ENCODE data around the gene CREB5.

CREB5 gene

DNA sequence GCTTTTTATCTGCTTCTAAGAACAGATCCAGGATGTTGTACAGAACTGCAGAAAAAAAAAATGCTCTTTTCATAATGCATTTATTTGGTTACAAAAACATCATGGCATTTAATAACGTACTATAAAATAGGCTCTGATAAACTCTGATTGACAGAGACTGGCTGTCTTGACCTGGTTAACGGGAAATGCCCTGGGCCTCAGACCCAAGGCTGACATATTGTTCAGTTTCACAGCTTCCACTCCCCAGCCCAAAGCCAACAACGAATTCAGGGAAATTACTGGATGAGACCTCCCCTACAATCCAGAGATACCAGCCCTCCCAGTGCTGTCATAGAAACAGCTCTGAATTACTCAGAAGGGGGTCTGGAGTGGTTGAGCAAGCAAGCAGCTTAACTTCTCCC lies 260.1 kb downstream of the CREB5 start:
- ATAC-seq (ENCODE audit: insufficient read depth, low read depth) (no peak), DNase-seq (no peak)
- no peaks in the 10 kb centered on the region for H3K9me3 ChIP-seq (ENCODE audit: insufficient read depth, low read length, severe bottlenecking)
- H3K9ac ChIP-seq (ENCODE audit: low read depth, low read length) = no peak overlapping the region
- TF ChIP-seq EZH2 (IDR thresholded peaks at IDR 0.05; ENCODE audit: borderline replicate concordance, low read depth, low read length, severe bottlenecking) = no peak
- TF ChIP-seq, protein P1, sequence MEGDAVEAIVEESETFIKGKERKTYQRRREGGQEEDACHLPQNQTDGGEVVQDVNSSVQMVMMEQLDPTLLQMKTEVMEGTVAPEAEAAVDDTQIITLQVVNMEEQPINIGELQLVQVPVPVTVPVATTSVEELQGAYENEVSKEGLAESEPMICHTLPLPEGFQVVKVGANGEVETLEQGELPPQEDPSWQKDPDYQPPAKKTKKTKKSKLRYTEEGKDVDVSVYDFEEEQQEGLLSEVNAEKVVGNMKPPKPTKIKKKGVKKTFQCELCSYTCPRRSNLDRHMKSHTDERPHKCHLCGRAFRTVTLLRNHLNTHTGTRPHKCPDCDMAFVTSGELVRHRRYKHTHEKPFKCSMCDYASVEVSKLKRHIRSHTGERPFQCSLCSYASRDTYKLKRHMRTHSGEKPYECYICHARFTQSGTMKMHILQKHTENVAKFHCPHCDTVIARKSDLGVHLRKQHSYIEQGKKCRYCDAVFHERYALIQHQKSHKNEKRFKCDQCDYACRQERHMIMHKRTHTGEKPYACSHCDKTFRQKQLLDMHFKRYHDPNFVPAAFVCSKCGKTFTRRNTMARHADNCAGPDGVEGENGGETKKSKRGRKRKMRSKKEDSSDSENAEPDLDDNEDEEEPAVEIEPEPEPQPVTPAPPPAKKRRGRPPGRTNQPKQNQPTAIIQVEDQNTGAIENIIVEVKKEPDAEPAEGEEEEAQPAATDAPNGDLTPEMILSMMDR (IDR thresholded peaks at IDR 0.05; ENCODE audit: borderline replicate concordance, extremely low read depth, low read length, poor library complexity, severe bottlenecking) = no peak
- no peak overlapping the region for H3K4me3 ChIP-seq (ENCODE audit: low read depth in 1 of 2, low read length in 2 of 2)
- no peaks in the 10 kb centered on the region for H4K20me1 ChIP-seq (ENCODE audit: insufficient read depth, low read length)
- no peak overlapping the region for H2AFZ ChIP-seq (ENCODE audit: low read depth, low read length)
- no peaks in the 10 kb centered on the region for H3K79me2 ChIP-seq (ENCODE audit: insufficient read depth, low read length)
- H3K27ac ChIP-seq (ENCODE audit: low read length) = no peak overlapping the region
- H3K27me3 ChIP-seq (ENCODE audit: insufficient read depth, low read length, poor library complexity) = peaks cover 3% of the 10 kb centered on the region
- no peak overlapping the region for H3K4me2 ChIP-seq (ENCODE audit: insufficient read depth, low read length)
- no peaks in the 10 kb centered on the region for H3K4me1 ChIP-seq (ENCODE audit: insufficient read depth, low read length)
- no peaks in the 10 kb centered on the region for H3K36me3 ChIP-seq (ENCODE audit: insufficient read depth, low read length)

DNA sequence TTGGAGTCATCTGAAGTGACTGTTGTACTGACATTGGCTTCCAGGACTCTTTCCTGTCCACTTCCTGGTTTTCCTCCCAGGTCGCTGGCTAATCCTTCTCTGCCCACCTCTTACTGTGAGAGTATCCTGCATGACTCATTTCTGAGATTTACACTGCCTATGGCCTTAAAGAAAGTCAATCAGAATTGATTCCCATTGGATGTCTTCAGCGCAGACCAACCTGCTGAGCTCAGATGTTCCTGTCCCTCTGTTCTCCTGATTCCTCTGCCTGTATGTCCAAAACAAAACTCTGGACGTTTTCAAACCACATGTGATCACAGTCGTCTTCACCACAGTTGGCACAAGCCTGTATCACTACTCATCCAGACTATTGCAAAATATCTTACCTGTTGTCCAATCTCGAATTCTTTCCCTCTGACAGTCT lies 262.1 kb downstream of the CREB5 start:
- Histone ChIP-seq H2AFZ (ENCODE audit: low read depth, low read length) (no peak overlapping the region), H4K20me1 (ENCODE audit: insufficient read depth, low read length) (no peaks in the 10 kb centered on the region), H3K4me3 (ENCODE audit: low read depth in 1 of 2, low read length in 2 of 2) (no peak overlapping the region), H3K4me1 (ENCODE audit: insufficient read depth, low read length) (no peaks in the 10 kb centered on the region), H3K9ac (ENCODE audit: low read depth, low read length) (no peak overlapping the region), H3K27ac (ENCODE audit: low read length) (no peak overlapping the region), H3K36me3 (ENCODE audit: insufficient read depth, low read length) (no peaks in the 10 kb centered on the region), H3K79me2 (ENCODE audit: insufficient read depth, low read length) (no peaks in the 10 kb centered on the region), H3K4me2 (ENCODE audit: insufficient read depth, low read length) (no peak overlapping the region), H3K9me3 (ENCODE audit: insufficient read depth, low read length, severe bottlenecking) (no peaks in the 10 kb centered on the region), H3K27me3 (ENCODE audit: insufficient read depth, low read length, poor library complexity) (peaks cover 3% of the 10 kb centered on the region)
- TF ChIP-seq EZH2 (IDR thresholded peaks at IDR 0.05; ENCODE audit: borderline replicate concordance, low read depth, low read length, severe bottlenecking) = no peak
- TF ChIP-seq, protein P1 (IDR thresholded peaks at IDR 0.05; ENCODE audit: borderline replicate concordance, extremely low read depth, low read length, poor library complexity, severe bottlenecking) = no peak
- DNase-seq (no peak), ATAC-seq (ENCODE audit: insufficient read depth, low read depth) (no peak)

DNA sequence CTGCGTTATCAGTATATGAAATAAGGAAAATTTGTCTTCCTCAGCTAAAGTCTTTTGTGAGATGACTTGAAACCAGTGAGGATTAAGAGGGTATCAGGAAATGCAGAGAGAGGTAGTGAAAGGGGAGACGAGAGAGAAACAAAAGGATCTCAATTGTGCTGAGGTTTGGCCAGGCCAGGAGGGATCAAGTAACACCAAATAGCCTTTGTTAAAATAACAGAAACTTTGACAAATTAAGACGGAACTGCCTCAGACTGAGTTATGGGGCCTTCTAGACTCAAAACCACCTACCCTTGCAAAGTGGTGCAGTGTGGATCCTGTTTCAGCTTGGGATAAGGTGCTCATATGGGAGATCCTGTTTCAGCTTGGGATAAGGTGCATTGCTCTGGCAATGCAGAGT lies 263.1 kb downstream of the CREB5 start:
- Histone ChIP-seq H3K27ac (ENCODE audit: low read length) (no peak overlapping the region), H3K27me3 (ENCODE audit: insufficient read depth, low read length, poor library complexity) (no peaks in the 10 kb centered on the region), H3K79me2 (ENCODE audit: insufficient read depth, low read length) (no peaks in the 10 kb centered on the region), H3K4me3 (ENCODE audit: low read depth in 1 of 2, low read length in 2 of 2) (no peak overlapping the region), H3K4me2 (ENCODE audit: insufficient read depth, low read length) (no peak overlapping the region), H3K4me1 (ENCODE audit: insufficient read depth, low read length) (no peaks in the 10 kb centered on the region), H3K36me3 (ENCODE audit: insufficient read depth, low read length) (no peaks in the 10 kb centered on the region), H3K9me3 (ENCODE audit: insufficient read depth, low read length, severe bottlenecking) (no peaks in the 10 kb centered on the region), H2AFZ (ENCODE audit: low read depth, low read length) (no peak overlapping the region), H4K20me1 (ENCODE audit: insufficient read depth, low read length) (no peaks in the 10 kb centered on the region), H3K9ac (ENCODE audit: low read depth, low read length) (no peak overlapping the region)
- ATAC-seq (ENCODE audit: insufficient read depth, low read depth) (no peak), DNase-seq (no peak)
- TF ChIP-seq EZH2 (IDR thresholded peaks at IDR 0.05; ENCODE audit: borderline replicate concordance, low read depth, low read length, severe bottlenecking) = no peak
- TF ChIP-seq, protein P1 (IDR thresholded peaks at IDR 0.05; ENCODE audit: borderline replicate concordance, extremely low read depth, low read length, poor library complexity, severe bottlenecking) = no peak

DNA sequence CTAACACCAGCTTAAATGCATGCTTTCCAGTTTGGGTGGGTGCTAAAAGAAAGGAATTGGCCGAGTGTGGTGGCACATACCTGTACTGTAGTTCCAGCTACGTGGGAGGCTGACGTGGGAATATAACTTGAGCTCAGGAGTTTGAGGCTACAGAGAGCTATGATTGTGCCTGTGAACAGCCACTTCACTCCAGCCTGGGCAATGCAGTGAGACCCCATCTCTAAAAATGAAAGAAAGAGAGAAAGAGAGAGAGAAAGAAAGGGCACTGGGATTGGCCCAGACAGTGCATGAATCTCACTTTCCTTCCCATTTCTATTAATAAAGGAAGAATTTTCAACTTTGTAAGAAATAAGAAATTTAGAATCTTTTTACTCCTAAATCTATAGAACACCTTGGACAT lies 265.4 kb downstream of the CREB5 start:
- TF ChIP-seq EZH2 (IDR thresholded peaks at IDR 0.05; ENCODE audit: borderline replicate concordance, low read depth, low read length, severe bottlenecking) = no peak
- TF ChIP-seq, protein P1 (IDR thresholded peaks at IDR 0.05; ENCODE audit: borderline replicate concordance, extremely low read depth, low read length, poor library complexity, severe bottlenecking) = no peak
- H3K36me3 ChIP-seq (ENCODE audit: insufficient read depth, low read length) = no peaks in the 10 kb centered on the region
- H4K20me1 ChIP-seq (ENCODE audit: insufficient read depth, low read length) = no peaks in the 10 kb centered on the region
- no peak overlapping the region for H2AFZ ChIP-seq (ENCODE audit: low read depth, low read length)
- H3K9me3 ChIP-seq (ENCODE audit: insufficient read depth, low read length, severe bottlenecking) = no peaks in the 10 kb centered on the region
- DNase-seq = no peak
- H3K9ac ChIP-seq (ENCODE audit: low read depth, low read length) = no peak overlapping the region
- no peak overlapping the region for H3K4me2 ChIP-seq (ENCODE audit: insufficient read depth, low read length)
- H3K27ac ChIP-seq (ENCODE audit: low read length) = no peak overlapping the region
- ATAC-seq (ENCODE audit: insufficient read depth, low read depth) = no peak
- no peak overlapping the region for H3K4me3 ChIP-seq (ENCODE audit: low read depth in 1 of 2, low read length in 2 of 2)
- H3K4me1 ChIP-seq (ENCODE audit: insufficient read depth, low read length) = no peaks in the 10 kb centered on the region
- H3K27me3 ChIP-seq (ENCODE audit: insufficient read depth, low read length, poor library complexity) = no peaks in the 10 kb centered on the region
- H3K79me2 ChIP-seq (ENCODE audit: insufficient read depth, low read length) = no peaks in the 10 kb centered on the region

All from DND-41 (cell line).